Measurements from ENCODE around the gene PADI3.
A peak's percentile ranks its signal among the peaks of the same experiment; 100 is the strongest.
"Not testable (repeated sequence)": the region's sequence is repeated elsewhere in the genome, so short reads cannot be mapped to it uniquely, and the experiment has no call there.

Gene PADI3

GRCh38 chr1:17216078-17216477 lies 32.8 kb upstream of the PADI3 start:
- no peak for DNase-seq

DNA sequence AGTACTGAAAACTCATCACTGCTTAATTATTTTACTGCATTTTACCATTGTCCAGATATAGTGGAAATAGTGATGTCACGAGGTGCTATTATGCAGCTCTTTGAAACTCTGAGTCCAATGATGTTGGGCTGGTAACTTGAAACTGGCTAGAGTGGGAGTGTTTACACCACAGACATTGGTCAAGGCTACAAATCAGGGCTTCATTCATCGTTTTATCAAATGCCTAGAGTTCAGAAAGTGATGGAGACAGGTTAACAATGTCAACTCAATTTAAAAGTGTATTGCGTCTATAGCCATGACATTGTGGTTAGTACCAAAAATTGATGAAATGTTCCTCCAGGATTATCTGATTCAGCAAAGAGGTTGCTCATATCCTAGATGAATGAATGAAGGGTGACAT lies 31.3 kb upstream of the PADI3 start:
- DNase-seq = no peak

GRCh38 chr1:17218939-17219338 lies 30.0 kb upstream of the PADI3 start:
- DNase-seq = no peak

- no peak for DNase-seq
Measured at GRCh38 chr1:17220287-17220686, 28.6 kb upstream of the PADI3 start.

- DNase-seq = no peak
Measured at GRCh38 chr1:17222557-17222956, 26.3 kb upstream of the PADI3 start.

- DNase-seq = no peak
Measured at GRCh38 chr1:17224434-17224833, 24.5 kb upstream of the PADI3 start.

DNA sequence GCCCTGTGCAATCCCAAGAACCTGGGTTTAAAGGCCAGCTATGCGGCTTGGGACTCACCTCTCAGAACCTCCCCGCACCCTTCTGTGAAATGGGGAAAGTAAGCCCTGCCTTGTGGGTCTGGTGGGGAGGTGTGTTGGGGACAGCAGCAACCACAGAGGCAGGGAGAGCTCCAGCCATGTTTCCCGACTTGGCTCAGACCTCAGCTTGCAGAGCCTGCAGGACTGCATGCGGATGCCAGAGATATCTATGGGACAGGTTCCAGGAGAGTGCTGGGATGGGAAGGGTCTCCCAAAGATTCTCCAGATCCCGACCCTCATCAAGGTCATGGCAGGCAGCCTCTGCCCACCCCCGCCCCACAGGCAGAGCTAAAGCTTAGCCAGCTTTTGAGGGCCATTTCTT lies 23.8 kb upstream of the PADI3 start:
- DNase-seq = no peak

DNA sequence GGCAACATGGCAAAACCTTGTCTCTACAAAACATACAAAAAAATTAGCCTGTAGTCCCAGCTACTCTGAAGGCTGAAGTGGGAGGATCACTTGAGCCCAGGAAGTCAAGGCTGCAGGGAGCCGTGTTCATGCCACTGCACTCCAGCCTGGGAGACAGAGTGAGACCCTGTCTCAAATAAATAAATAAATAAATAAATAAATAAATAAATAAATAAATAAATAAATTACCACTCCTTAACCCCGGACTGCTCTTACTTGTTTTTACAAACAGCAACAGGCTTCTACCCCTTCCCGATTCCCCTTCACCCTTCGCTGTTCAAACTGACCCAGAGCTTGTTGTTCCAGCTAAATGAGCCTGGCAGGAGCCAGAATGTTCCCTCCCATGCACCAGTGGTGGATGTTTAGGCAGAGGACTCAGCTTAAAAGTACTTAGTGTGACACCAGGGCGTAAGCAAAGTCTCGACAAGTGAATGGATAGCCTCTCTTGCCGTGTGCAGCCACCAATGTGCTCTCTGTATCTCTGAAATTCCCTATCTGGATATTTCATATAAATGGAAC lies 21.5 kb upstream of the PADI3 start:
- DNase-seq = no peak

- no peak for DNase-seq
Measured at GRCh38 chr1:17228619-17229018, 20.3 kb upstream of the PADI3 start.

- no peak for DNase-seq
Measured at GRCh38 chr1:17229379-17229778, 19.5 kb upstream of the PADI3 start.

DNA sequence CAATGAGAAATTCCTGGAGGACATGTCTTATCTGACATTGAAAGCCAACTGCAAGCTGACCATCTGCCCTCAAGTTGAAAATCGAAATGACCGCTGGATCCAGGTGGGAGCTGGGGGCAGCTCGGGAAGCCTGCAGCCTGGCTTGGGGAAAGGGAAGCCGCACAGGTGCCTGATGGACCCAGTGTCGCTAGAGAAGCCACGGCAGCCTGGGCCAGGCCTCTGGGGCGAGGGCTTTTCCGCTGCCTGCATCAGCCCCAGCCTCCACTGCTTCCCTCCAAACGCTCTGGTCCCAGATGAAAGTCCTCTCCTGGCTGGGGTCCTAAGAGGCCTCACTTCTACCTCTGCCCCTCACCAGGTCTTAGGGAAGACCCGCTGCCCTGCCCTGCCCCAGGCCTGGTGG lies 18.8 kb upstream of the PADI3 start:
- DNase-seq = no peak

- no peak for DNase-seq
Measured at GRCh38 chr1:17230671-17231310, 18.1 kb upstream of the PADI3 start.

- no peak for DNase-seq
Measured at GRCh38 chr1:17232759-17233661, 15.9 kb upstream of the PADI3 start.

DNA sequence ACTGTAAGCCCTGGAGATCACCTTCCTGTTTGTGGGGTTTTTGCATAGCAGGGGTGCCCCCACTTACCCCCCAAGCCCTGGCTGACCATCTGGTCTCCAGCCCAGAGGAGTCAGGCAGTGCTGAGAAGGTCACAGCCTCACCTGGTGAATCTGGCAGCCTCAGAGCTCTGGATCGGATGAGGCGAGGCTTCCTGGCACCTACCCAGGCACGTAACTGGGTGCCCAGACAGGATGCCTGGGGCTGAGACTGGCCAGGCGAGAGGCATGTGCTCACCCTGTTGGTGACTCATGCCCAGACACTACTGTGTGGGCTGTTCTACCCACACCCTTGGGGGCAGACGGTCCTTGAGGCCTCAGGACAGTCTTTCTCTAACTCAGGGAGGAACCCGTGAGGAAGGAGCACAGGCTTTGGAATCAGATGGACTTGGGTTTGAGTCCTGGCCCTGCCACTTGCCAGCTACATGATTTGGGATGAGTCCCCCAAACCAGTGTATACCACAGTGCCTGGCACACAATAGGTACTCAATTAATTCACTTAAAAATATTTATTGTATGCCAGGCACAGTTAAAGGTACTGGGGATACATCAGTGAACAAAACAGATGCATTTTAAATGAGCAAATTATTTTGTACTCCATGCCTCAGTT lies 15.1 kb upstream of the PADI3 start:
- DNase-seq = no peak

DNA sequence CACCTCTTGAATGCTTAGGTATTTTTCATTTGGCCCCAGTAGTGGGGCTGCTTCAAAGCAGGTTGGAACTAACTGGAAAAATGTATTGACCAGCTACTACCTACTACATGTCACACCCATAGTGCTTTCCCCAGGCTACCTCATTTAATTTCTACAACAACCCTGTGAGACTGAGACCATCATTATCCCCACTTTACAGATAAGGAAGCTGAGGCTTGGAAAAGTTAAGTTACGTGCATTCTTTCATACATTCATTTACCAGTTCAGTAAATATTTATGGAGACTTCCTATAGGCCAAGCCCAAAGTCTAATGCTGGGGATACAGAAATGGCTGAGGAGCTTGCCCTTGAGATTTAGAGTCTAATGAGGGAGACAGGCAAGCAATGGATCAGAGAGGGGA lies 14.5 kb upstream of the PADI3 start:
- DNase-seq = no peak

- DNase-seq = no peak
Measured at GRCh38 chr1:17235135-17235885, 13.6 kb upstream of the PADI3 start.

GRCh38 chr1:17236779-17237560 lies 11.9 kb upstream of the PADI3 start:
- DNase-seq = peak; percentile 38

GRCh38 chr1:17237561-17237903 lies 11.4 kb upstream of the PADI3 start:
- DNase-seq = no peak

- DNase-seq = peak; percentile 13
Measured at GRCh38 chr1:17239420-17239819, 9.5 kb upstream of the PADI3 start.

DNA sequence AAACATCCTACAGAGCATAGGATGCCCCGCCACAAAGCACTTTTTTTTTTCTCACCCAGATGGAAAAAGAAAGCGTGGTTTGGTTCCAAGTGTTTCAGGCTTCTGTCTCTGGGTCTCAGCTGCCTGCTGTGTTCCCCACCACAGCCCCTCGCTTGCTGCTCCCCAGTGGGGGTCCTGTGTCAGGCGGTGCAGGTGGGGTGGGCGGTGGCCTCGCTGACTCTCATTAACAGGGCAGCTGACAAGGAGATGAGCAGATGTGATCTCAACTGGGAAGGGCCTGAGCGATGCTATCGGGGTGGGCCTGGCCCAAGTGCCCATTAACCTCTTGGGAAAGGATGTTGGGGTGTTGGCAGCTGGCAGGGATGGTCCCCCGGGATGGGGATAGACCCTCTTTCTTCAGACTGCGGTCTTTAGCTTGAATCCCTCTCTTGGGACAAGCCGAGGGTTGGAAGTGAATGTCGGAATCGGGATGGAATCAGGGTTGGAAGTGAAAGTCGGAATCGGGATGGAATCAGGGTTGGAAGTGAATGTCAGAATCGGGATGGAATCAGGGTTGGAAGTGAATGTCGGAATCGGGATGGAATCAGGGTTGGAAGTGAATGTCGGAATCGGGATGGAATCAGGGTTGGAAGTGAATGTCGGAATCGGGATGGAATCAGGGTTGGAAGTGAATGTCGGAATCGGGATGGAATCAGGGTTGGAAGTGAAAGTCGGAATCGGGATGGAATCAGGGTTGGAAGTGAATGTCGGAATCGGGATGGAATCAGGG lies 7.7 kb upstream of the PADI3 start:
- DNase-seq = not testable (repeated sequence)

- DNase-seq = not testable (repeated sequence)
Measured at GRCh38 chr1:17241780-17242074, 7.2 kb upstream of the PADI3 start.

DNA sequence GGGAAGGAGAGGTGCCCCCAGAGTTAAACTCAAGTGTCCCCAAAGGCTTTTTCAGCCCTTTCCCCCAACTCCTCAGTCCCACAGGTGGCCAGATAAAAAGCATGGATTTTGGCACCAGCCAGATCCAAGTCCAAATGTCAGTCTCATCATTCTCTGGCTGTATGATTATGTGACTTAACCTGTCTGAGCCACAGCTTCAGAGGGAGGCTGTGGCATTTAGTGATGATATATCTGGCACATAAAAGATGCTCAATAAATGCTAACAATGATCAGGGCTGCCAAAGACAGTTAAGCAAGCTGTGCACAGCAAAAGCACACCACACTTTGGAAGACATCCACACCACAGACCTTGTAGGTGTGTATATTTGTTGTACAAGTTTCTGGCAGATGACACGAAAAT lies 5.6 kb upstream of the PADI3 start:
- DNase-seq = no peak
